Endothelial cell of umbilical vein (primary cell): ENCODE results near the gene PCSK6. TPM values are rescaled to one million over a fixed set of nuclear protein-coding genes. Genes with fewer than 3 reads are reported as not detected.

Experiments used
- BruUV-seq: library from RNA; stranded (reverse); fragments of 400-500 nt; replicated peaks from 2 replicates; lab custom pipeline; 2021; lab: Mats Ljungman, UMichigan
- CTCF ChIA-PET: fragments of 300-600, 350-600 bp; sonication (Branson Sonifier 250); formaldehyde crosslinking; loops from one replicate; lab custom pipeline; 2021; ENCODE audit warnings: antibody characterized with exemption, inconsistent platforms; lab: Charles Lee
- POLR2A ChIA-PET: fragments of 300-600, 350-600 bp; sonication (Branson Sonifier 250); formaldehyde crosslinking; loops from one replicate; lab custom pipeline; 2021; ENCODE audit warnings: antibody characterized with exemption, inconsistent platforms; lab: Charles Lee
- DNase-seq: peaks from one replicate; pipeline ENCODE4 v3.0.0-alpha.2; 2011; ENCODE audit warnings: low read depth, low spot score
- FAIRE-seq: peaks from 2 replicates; lab custom pipeline; 2011; peaks lifted over from hg19 to GRCh38; lab: Jason Lieb, UNC
- H2AFZ ChIP-seq: 2 replicates; pipeline ENCODE4 v1.6.0; 2012; ENCODE audit warnings: low read depth, low read length, control low read depth, inconsistent platforms
- H3K27ac ChIP-seq: 2 replicates; pipeline ENCODE4 v1.5.1; 2011; ENCODE audit warnings: low read depth, mild to moderate bottlenecking, control low read depth, low read length, moderate library complexity; ENCODE audit not compliant: insufficient read depth
- H3K27me3 ChIP-seq, 2 experiments: 2 replicates each; pipeline versions ENCODE4 v1.6.0 to v1.6.1; 2011; ENCODE audit warnings: low read length in 2 of 2, mixed read lengths in 1 of 2; ENCODE audit not compliant: control insufficient read depth in 2 of 2, insufficient read depth in 2 of 2
- H3K36me3 ChIP-seq, 2 experiments: 2 replicates in 1 of 2; 3 replicates in 1 of 2; pipeline ENCODE4 v1.5.1; 2011; ENCODE audit warnings: low read length in 2 of 2, mild to moderate bottlenecking in 1 of 2, moderate library complexity in 1 of 2; ENCODE audit not compliant: control insufficient read depth in 2 of 2, insufficient read depth in 2 of 2; ENCODE audit errors: extremely low read depth in 1 of 2
- H3K4me1 ChIP-seq: 3 replicates; pipeline ENCODE4 v1.5.1; 2011; ENCODE audit warnings: mild to moderate bottlenecking, low read length; ENCODE audit not compliant: control insufficient read depth, insufficient read depth; ENCODE audit errors: extremely low read depth
- H3K4me2 ChIP-seq: 2 replicates; pipeline ENCODE4 v1.6.1; 2011; ENCODE audit warnings: low read length, control low read depth, mixed read lengths; ENCODE audit not compliant: insufficient read depth
- H3K4me3 ChIP-seq, 3 experiments: fragments of 200-600 bp in 1 of 3; sonication (generic), shearing (Covaris generic) in 1 of 3; replicated peaks in 1 of 3; 2 replicates each; pipeline ENCODE4 v1.5.1; 2011 to 2016; ENCODE audit warnings: control low read depth in 3 of 3, low read length in 3 of 3, mild to moderate bottlenecking in 2 of 3, inconsistent platforms in 1 of 3, low read depth in 1 of 3, moderate library complexity in 1 of 3; ENCODE audit not compliant: insufficient read depth in 1 of 3
- H3K79me2 ChIP-seq: 2 replicates; pipeline ENCODE4 v1.6.0; 2012; ENCODE audit warnings: low read length, inconsistent platforms; ENCODE audit not compliant: control insufficient read depth, insufficient read depth
- H3K9ac ChIP-seq: replicated peaks from 2 replicates; pipeline ENCODE3; 2011; ENCODE audit warnings: low read length, control low read depth; ENCODE audit not compliant: insufficient read depth; ENCODE audit errors: extremely low read depth
- H3K9me1 ChIP-seq: replicated peaks from 3 replicates; pipeline ENCODE4 v1.6.0; 2011; ENCODE audit warnings: mild to moderate bottlenecking, low read length; ENCODE audit not compliant: control insufficient read depth, insufficient read depth; ENCODE audit errors: extremely low read depth
- H3K9me3 ChIP-seq: replicated peaks from 2 replicates; pipeline ENCODE4 v1.5.1; 2012; ENCODE audit warnings: low read length, inconsistent platforms; ENCODE audit not compliant: control insufficient read depth, insufficient read depth
- H4K20me1 ChIP-seq: replicated peaks from 2 replicates; pipeline ENCODE3; 2011; ENCODE audit warnings: mild to moderate bottlenecking, low read length; ENCODE audit not compliant: control insufficient read depth, insufficient read depth; ENCODE audit errors: extremely low read depth
- CTCF ChIP-seq, 2 donors: IDR thresholded peaks; 1 replicate in 1 of 2; 2 replicates in 1 of 2; pipeline ENCODE4 v1.5.1; 2011; ENCODE audit warnings: low read length in 2 of 2, mild to moderate bottlenecking in 2 of 2, moderate library complexity in 2 of 2, control low read depth in 1 of 2, inconsistent platforms in 1 of 2, low read depth in 1 of 2; ENCODE audit not compliant: insufficient read depth in 1 of 2; ENCODE audit errors: extremely low read depth in 1 of 2
- EZH2 ChIP-seq: IDR thresholded peaks from 2 replicates; pipeline ENCODE4 v1.6.1; 2012; ENCODE audit warnings: borderline replicate concordance, low read depth, mild to moderate bottlenecking, moderate library complexity, low read length, inconsistent platforms; ENCODE audit not compliant: severe bottlenecking
- FOS ChIP-seq: IDR thresholded peaks from 2 replicates; pipeline ENCODE4 v1.6.1; 2011; ENCODE audit warnings: mild to moderate bottlenecking, low read length, moderate library complexity, borderline replicate concordance; ENCODE audit not compliant: insufficient read depth
- GATA2 ChIP-seq: IDR thresholded peaks from 2 replicates; pipeline ENCODE4 v1.7.0; 2011; ENCODE audit warnings: low read depth, mild to moderate bottlenecking, moderate library complexity, mixed read lengths, low read length; ENCODE audit not compliant: insufficient read length, insufficient read depth
- JUN ChIP-seq: IDR thresholded peaks from 2 replicates; pipeline ENCODE4 v1.6.1; 2011; ENCODE audit warnings: borderline replicate concordance, low read depth; ENCODE audit not compliant: insufficient read length, insufficient read depth
- MAX ChIP-seq: IDR thresholded peaks from 2 replicates; pipeline ENCODE4 v1.6.1; 2011; ENCODE audit not compliant: insufficient read depth, insufficient read length
- MYC ChIP-seq: IDR thresholded peaks from one replicate; pipeline ENCODE4 v1.6.1; 2011; ENCODE audit warnings: mild to moderate bottlenecking, low read depth, low read length
- POLR2A ChIP-seq: IDR thresholded peaks from 2 replicates; pipeline ENCODE4 v1.6.1; 2012; ENCODE audit warnings: low read depth, mild to moderate bottlenecking, control low read depth, low read length
- POLR2AphosphoS5 ChIP-seq: IDR thresholded peaks from 2 replicates; pipeline ENCODE4 v1.6.1; 2012; ENCODE audit warnings: low read depth, mild to moderate bottlenecking, control low read depth, low read length, moderate library complexity; ENCODE audit not compliant: insufficient read depth
- dilution Hi-C: fragments of 300-500 bp; cut with MboI; formaldehyde crosslinking; loops from one replicate; pipeline ENCODE4 v1.15.0; 2019; ENCODE audit warnings: low sequenced_read_pairs; ENCODE audit not compliant: extremely low pct_ligation_motif_present
- intact Hi-C: fragments of 100-400 bp; cut with micrococcal nuclease; formaldehyde crosslinking; loops from one replicate; pipeline ENCODE4 v1.10.0; 2022
- polyA plus RNA-seq, 4 experiments: library from polyadenylated mRNA; depleted of rRNA in 3 of 4; stranded (reverse) in 3 of 4; unstranded in 1 of 4; fragments of >200 nt; gene quantifications; 2 replicates each; pipeline versions ENCODE4 v1.2.1 to v1.2.3, GENCODE V29; 2011 to 2012; ENCODE audit warnings: missing spikeins in 1 of 4
- total RNA-seq: library from RNA; stranded (reverse); gene quantifications from 2 replicates; pipeline ENCODE4 v1.2.3, GENCODE V29; 2021

Gene PCSK6
- total and polyA plus RNA-seq, 2 donors (not counting 3 experiments of a cell fraction or from before 2014, with no cell fraction given): 0.18 to 0.69 TPM

GRCh38 chr15:101504373-101504772, 14.9 kb upstream of the PCSK6 start:
- no peak overlapping the region for H3K9ac ChIP-seq
- H3K4me3 ChIP-seq: no peak overlapping the region
- FAIRE-seq: no peak
- BruUV-seq: no TSS peak
- intact Hi-C loops (no loop called here), dilution Hi-C loops (no loop called here)
- no peaks in the 10 kb centered on the region for H3K9me1 ChIP-seq
- no peaks in the 10 kb centered on the region for H3K9me3 ChIP-seq
- H3K36me3 ChIP-seq: no peaks in the 10 kb centered on the region
- no peaks in the 10 kb centered on the region for H4K20me1 ChIP-seq
- CTCF ChIA-PET: interaction anchor here (1.5 to 3.8 kb wide), 2 partner anchors 137 to 184 kb away, joined by 4 to 16 read pairs; no protein-coding TSS in a partner anchor
- H3K4me1 ChIP-seq: no peaks in the 10 kb centered on the region
- no peak overlapping the region for H2AFZ ChIP-seq
- H3K79me2 ChIP-seq: no peaks in the 10 kb centered on the region
- TF ChIP-seq MYC (no peak), MAX (no peak), POLR2AphosphoS5 (no peak), GATA2 (no peak), CTCF (IDR thresholded peaks at IDR 0.05; ENCODE audit: extremely low read depth in 1 of 2, insufficient read depth in 1 of 2, low read depth in 1 of 2, low read length in 2 of 2) (no peak), POLR2A (no peak), EZH2 (no peak), JUN (no peak), FOS (no peak)
- DNase-seq: no peak
- H3K4me2 ChIP-seq: no peak overlapping the region
- H3K27ac ChIP-seq: no peak overlapping the region
- POLR2A ChIA-PET: no interaction called here
- peaks cover 0 to 3% of the 10 kb centered on the region in 2 experiments for H3K27me3 ChIP-seq
